NT2/D1 (cell line): ENCODE results near the gene WAC.

Source experiments
- SUZ12 ChIP-seq: IDR thresholded peaks from 2 replicates; pipeline ENCODE4 v1.6.1; 2011; ENCODE audit not compliant: insufficient read length, insufficient read depth; ENCODE audit errors: extremely low read depth
- YY1 ChIP-seq: IDR thresholded peaks from 2 replicates; pipeline ENCODE4 v1.6.1; 2011; ENCODE audit not compliant: insufficient read length, insufficient read depth
- ZNF274 ChIP-seq: IDR thresholded peaks from 2 replicates; pipeline ENCODE4 v1.6.1; 2011; ENCODE audit warnings: mild to moderate bottlenecking, low read depth, low read length

- no peak for TF ChIP-seq ZNF274
- TF ChIP-seq YY1: no peak
- TF ChIP-seq SUZ12: no peak
These were observed 52.2 kb downstream of the WAC start for GRCh38 chr10:28585076-28585475.
